Left ventricle myocardium inferior (tissue), 1 donor: ENCODE data around the gene ICAM4. TPM values are rescaled to one million over a fixed set of nuclear protein-coding genes. Genes with fewer than 3 reads are reported as not detected.

Experiments used
- DNase-seq: peaks from one replicate; pipeline ENCODE4 v3.0.0-alpha.2; 2020
- H3K27ac ChIP-seq: fragments of 200-600 bp; replicated peaks from 2 replicates; pipeline ENCODE4 v1.8.0; 2021
- H3K27me3 ChIP-seq: fragments of 200-600 bp; 2 replicates; pipeline ENCODE4 v1.8.0; 2021; ENCODE audit warnings: low read depth
- H3K36me3 ChIP-seq: fragments of 200-600 bp; 2 replicates; pipeline ENCODE4 v1.8.0; 2021
- H3K4me1 ChIP-seq: fragments of 200-600 bp; 2 replicates; pipeline ENCODE4 v1.8.0; 2021
- H3K4me3 ChIP-seq: fragments of 200-600 bp; 2 replicates; pipeline ENCODE4 v1.8.0; 2021; ENCODE audit warnings: mild to moderate bottlenecking, moderate library complexity
- H3K9me3 ChIP-seq: fragments of 200-600 bp; replicated peaks from 2 replicates; pipeline ENCODE4 v1.8.0; 2021
- CTCF ChIP-seq: fragments of 200-600 bp; IDR thresholded peaks from 2 replicates; pipeline ENCODE4 v1.8.0; 2021; ENCODE audit warnings: antibody characterized with exemption, mild to moderate bottlenecking, borderline replicate concordance
- intact Hi-C: fragments of 100-400 bp; cut with micrococcal nuclease; formaldehyde crosslinking; loops from one replicate; pipeline ENCODE4 v1.11.0; 2022
- total RNA-seq: library from RNA; stranded (reverse); fragmentation: NEBNext Ultra II Directional; extraction: Animal tissue kit (Norgen Biotek cat#: 25700); gene quantifications from one replicate; pipeline ENCODE4 v1.2.1, GENCODE V29; 2021
- donor health status: DM: no; HTN: yes; CAD: no; lungs with severe emphysema.

Gene ICAM4
- total RNA-seq, 1 donor from 2014 or later: 0.36 TPM

GRCh38 chr19:10293637-10294367 is 7.0 kb downstream of the ICAM4 start:
- intact Hi-C loops: no loop called here

GRCh38 chr19:10294368-10294697 is 7.6 kb downstream of the ICAM4 start:
- no peak for DNase-seq
- Histone ChIP-seq H3K4me1 (peaks cover 53% of the 10 kb centered on the region), H3K4me3 (no peak overlapping the region), H3K36me3 (no peaks in the 10 kb centered on the region), H3K9me3 (no peaks in the 10 kb centered on the region), H3K27me3 (peaks cover 85% of the 10 kb centered on the region), H3K27ac (no peak overlapping the region)
- intact Hi-C loops: no loop called here
- TF ChIP-seq CTCF: no peak

More at GRCh38 chr19:10293637-10294367, 7.0 kb downstream of the ICAM4 start:
- H3K27me3 ChIP-seq: peaks cover 90% of the 10 kb centered on the region
- no peak overlapping the region for H3K27ac ChIP-seq
- no peak overlapping the region for H3K4me3 ChIP-seq
- H3K9me3 ChIP-seq: no peaks in the 10 kb centered on the region
- no peaks in the 10 kb centered on the region for H3K36me3 ChIP-seq
- no peak for TF ChIP-seq CTCF
- DNase-seq: no peak
- H3K4me1 ChIP-seq: peaks cover 59% of the 10 kb centered on the region

DNA sequence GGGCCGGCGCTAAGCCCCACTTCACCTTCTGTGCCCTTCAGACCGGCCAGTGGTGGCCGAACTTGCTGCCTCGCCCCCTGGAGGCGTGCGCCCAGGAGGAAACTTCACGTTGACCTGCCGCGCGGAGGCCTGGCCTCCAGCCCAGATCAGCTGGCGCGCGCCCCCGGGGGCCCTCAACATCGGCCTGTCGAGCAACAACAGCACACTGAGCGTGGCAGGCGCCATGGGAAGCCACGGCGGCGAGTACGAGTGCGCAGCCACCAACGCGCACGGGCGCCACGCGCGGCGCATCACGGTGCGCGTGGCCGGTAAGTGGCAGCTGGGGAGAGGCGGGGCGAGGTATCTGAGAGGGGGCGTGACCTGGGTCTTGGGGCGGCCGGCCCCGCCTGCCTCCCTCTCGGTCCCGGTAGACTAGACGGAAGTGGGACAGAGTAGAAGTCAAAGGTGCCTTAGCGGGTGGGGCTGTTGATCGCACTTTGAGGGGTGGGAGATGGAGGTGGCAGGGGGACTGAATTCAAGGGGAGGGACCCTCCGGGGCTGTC is 8.6 kb downstream of the ICAM4 start:
- H3K4me3 ChIP-seq: peak overlapping the region; percentile 54
- intact Hi-C loops: no loop called here
- DNase-seq: no peak

GRCh38 chr19:10295847-10296591 is 9.3 kb downstream of the ICAM4 start:
- Histone ChIP-seq H3K9me3 (no peaks in the 10 kb centered on the region), H3K36me3 (no peaks in the 10 kb centered on the region), H3K27ac (no peak overlapping the region), H3K4me1 (peaks cover 37% of the 10 kb centered on the region), H3K4me3 (peak overlapping the region; percentile 54), H3K27me3 (peaks cover 78% of the 10 kb centered on the region)
- intact Hi-C loops: no loop called here
- TF ChIP-seq CTCF: no peak
- no peak for DNase-seq

More for the DNA sequence above, 8.6 kb downstream of the ICAM4 start:
- Histone ChIP-seq H3K27me3 (peaks cover 81% of the 10 kb centered on the region), H3K4me1 (peaks cover 43% of the 10 kb centered on the region), H3K9me3 (no peaks in the 10 kb centered on the region), H3K36me3 (no peaks in the 10 kb centered on the region), H3K27ac (no peak overlapping the region)
- TF ChIP-seq CTCF: no peak

- Histone ChIP-seq H3K4me3 (no peak overlapping the region), H3K27ac (no peak overlapping the region), H3K9me3 (no peaks in the 10 kb centered on the region), H3K4me1 (peaks cover 14% of the 10 kb centered on the region), H3K27me3 (peaks cover 61% of the 10 kb centered on the region), H3K36me3 (no peaks in the 10 kb centered on the region)
- no peak for TF ChIP-seq CTCF
- intact Hi-C loops: no loop called here
- no peak for DNase-seq
Measured at GRCh38 chr19:10299545-10300458, 13.0 kb downstream of the ICAM4 start.
